ENCODE data around the gene CHMP3.

DNA sequence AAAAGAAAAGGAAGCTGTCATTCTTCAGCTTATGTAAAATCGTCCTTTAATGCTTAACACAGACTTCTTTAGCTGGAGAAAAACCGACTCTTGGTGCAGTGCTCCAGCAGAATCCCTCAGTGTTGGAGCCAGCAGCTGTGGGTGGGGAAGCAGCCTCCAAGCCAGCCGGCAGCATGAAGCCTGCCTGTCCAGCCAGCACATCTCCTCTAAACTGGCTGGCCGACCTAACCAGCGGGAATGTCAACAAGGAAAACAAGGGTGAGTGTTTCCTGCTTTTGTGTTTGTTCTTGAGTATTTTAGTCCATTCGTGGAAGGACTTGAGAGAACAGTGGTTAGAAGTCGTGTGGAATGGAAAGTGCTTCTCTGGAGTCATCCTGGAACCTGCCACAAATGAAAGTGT is 83.1 kb downstream of the CHMP3 start:
- TF ChIP-seq, protein P1, sequence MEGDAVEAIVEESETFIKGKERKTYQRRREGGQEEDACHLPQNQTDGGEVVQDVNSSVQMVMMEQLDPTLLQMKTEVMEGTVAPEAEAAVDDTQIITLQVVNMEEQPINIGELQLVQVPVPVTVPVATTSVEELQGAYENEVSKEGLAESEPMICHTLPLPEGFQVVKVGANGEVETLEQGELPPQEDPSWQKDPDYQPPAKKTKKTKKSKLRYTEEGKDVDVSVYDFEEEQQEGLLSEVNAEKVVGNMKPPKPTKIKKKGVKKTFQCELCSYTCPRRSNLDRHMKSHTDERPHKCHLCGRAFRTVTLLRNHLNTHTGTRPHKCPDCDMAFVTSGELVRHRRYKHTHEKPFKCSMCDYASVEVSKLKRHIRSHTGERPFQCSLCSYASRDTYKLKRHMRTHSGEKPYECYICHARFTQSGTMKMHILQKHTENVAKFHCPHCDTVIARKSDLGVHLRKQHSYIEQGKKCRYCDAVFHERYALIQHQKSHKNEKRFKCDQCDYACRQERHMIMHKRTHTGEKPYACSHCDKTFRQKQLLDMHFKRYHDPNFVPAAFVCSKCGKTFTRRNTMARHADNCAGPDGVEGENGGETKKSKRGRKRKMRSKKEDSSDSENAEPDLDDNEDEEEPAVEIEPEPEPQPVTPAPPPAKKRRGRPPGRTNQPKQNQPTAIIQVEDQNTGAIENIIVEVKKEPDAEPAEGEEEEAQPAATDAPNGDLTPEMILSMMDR (IDR thresholded peaks at IDR 0.05; ENCODE audit: poor library complexity) = no peak
- TF ChIP-seq EZH2 (IDR thresholded peaks at IDR 0.05; ENCODE audit: borderline replicate concordance) (no peak), EZH2phosphoT487 (IDR thresholded peaks at IDR 0.05; ENCODE audit: low read depth, severe bottlenecking, unreplicated experiment) (no peak)

Measured in hepatocyte (in vitro differentiated cells).